ENCODE measurements around the gene LRFN5.
"Not testable (repeated sequence)": the region's sequence is repeated elsewhere in the genome, so short reads cannot be mapped to it uniquely, and the experiment has no call there.

Gene LRFN5

DNA sequence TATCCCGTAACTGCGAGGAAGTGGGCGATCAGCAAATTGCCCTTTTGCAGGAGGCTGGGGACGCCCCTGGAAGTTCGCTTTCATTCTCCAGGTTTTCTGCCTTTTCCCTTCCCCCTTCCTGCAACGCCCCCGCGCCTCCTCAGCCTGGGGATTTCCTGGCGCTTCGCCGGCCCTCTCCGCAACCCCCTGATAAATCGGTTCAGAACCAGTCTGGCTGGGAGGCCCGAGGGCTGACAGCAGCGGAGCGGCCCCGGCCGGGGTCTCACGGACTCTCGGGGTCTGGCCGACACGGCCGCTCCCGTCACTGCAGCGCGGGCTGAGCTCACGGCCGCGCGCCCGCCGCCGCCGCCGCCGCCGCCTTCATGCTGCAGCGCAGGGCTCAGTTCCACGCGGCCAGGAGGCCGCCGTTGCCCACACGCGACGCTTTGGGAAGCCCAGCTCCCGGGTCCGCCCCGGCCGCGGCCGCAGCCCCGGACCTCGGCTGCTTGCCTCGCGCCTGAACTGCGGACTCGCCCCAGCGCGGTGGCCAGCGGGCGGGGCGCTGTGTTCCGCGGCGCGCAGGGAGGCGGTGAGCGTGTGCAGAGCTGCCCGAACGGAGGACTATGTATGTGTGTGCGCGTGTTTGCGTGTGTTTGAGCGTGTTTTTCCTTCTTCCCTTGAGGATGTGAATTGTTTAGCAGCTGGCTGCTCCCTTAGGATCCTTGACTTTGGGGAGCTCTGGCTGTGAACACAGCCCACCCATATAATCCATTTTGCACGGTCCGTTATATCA is at the start of gene LRFN5:
TSS of gene LRFN5 (plus strand) at position 345 of the 772 bp plus-strand sequence.
- peak within 1 kb of the TSS; percentile 83 for H3K4me3 ChIP-seq (replicated peaks; ENCODE audit: low read depth, low read length)
- TF ChIP-seq, protein P1, sequence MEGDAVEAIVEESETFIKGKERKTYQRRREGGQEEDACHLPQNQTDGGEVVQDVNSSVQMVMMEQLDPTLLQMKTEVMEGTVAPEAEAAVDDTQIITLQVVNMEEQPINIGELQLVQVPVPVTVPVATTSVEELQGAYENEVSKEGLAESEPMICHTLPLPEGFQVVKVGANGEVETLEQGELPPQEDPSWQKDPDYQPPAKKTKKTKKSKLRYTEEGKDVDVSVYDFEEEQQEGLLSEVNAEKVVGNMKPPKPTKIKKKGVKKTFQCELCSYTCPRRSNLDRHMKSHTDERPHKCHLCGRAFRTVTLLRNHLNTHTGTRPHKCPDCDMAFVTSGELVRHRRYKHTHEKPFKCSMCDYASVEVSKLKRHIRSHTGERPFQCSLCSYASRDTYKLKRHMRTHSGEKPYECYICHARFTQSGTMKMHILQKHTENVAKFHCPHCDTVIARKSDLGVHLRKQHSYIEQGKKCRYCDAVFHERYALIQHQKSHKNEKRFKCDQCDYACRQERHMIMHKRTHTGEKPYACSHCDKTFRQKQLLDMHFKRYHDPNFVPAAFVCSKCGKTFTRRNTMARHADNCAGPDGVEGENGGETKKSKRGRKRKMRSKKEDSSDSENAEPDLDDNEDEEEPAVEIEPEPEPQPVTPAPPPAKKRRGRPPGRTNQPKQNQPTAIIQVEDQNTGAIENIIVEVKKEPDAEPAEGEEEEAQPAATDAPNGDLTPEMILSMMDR (IDR thresholded peaks at IDR 0.05; ENCODE audit: low read length, missing control alignments) = no peak
- peak; percentile 59 for DNase-seq (ENCODE audit: low read depth)

DNA sequence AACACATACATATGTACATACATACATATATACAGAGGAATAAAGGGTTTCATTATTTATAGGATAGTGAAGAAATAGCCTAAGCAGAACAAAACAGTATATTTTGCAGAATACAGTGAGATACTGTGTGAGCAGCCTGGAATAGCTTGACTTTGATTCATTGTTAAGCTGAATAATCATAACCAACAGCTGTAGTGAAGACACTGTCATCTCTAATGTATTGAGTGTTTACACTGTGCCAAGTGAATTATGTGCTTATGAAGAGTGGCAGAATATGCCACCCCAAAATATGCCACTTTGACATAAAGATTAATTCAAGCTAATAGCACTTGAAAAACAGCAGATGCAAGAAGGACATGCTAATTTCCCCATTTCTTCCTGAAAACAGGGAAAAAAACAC is 48.2 kb upstream of the LRFN5 start:
- no peak overlapping the region for H3K4me3 ChIP-seq (replicated peaks; ENCODE audit: low read depth, low read length)
- DNase-seq (ENCODE audit: low read depth) = no peak
- TF ChIP-seq, protein P1 (IDR thresholded peaks at IDR 0.05; ENCODE audit: low read length, missing control alignments) = no peak

DNA sequence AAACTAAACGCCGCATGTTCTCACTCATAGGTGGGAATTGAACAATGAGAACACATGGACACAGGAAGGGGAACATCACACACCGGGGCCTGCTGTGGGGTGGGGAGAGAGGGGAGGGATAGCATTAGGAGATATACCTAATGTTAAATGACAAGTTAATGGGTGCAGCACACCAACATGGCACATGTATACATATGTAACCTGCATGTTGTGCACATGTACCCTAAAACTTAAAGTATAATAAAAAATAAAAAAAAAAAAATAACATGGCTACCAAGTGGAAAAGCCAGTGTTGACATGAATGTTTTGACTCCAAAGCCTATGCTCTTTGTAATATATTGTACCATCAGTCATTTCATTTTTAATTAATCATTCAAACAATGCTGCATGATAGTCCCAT is 39.8 kb upstream of the LRFN5 start:
- H3K4me3 ChIP-seq (replicated peaks; ENCODE audit: low read depth, low read length); DNase-seq (ENCODE audit: low read depth): not testable (repeated sequence)

DNA sequence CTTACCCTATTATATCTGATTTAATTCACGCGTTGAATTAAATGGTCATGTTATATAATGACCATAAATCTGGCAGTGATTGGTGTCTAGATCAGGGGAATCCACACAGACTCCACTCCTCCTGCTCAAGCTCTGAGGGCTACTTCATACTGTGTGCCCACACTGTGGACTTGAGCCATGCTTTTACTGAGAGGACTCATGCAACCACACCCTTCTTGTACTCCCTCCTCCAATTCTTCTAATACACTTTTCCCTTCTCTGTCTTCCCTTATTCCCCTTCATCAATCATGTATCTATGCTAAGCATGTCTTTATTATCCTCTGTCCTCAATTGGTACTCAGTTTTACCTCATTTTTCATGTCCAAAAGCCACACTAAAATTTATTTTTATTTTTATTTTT is 37.7 kb upstream of the LRFN5 start:
- DNase-seq (ENCODE audit: low read depth) = no peak
- TF ChIP-seq, protein P1 (IDR thresholded peaks at IDR 0.05; ENCODE audit: low read length, missing control alignments) = no peak
- no peak overlapping the region for H3K4me3 ChIP-seq (replicated peaks; ENCODE audit: low read depth, low read length)

DNA sequence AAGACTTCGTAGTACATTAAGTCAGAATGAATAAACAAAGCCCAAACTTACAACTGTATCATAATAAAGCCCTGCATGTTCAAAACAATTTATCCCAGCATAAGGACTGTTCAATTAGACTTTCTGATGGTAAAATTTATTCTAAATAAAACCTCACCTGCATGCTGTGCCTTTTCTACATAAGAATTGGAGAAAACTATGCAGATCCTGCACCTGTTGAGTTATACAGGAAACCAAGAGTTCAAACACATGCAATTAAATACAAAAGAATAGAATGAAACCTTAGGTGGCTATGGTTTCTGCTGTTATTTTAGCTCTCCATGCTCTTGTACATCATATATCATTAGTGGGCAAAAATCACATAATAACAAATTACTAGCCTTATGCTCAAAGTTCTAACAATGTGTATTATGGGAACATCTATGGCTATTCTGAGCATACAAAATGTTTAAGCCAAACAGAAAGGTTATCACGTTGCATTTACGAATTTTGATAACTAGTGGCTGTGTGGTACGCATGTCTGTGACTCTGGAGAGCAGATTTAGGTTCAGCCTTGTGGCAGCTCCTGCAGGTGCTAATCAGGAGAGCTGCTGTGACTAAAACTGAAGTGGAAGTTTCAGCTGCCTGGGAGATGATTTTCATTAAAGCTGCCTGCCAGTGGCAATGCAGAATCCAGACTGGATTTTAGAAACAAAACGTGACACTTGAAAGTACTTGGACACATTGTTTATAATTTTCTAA is 36.1 kb upstream of the LRFN5 start:
- no peak for DNase-seq (ENCODE audit: low read depth)
- TF ChIP-seq, protein P1 (IDR thresholded peaks at IDR 0.05; ENCODE audit: low read length, missing control alignments) = no peak
- no peak overlapping the region for H3K4me3 ChIP-seq (replicated peaks; ENCODE audit: low read depth, low read length)

DNA sequence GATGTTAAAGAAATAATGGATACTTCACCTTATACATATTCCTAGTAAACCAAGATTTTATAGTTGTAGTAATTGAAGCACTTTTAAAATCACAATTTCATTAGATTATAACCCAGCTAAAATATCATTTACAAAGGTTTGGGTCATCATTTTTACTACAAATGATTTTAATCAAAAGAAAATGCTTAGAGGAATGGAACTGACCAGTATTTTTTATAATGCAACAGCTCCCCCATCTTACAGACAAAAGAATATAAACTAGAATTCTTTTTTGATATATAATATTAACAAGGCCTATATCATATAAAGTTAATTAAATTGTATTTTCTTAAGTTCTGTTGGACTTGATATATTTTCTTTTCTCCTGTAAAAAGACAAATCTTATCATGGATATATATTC is 20.4 kb upstream of the LRFN5 start:
- no peak overlapping the region for H3K4me3 ChIP-seq (replicated peaks; ENCODE audit: low read depth, low read length)
- DNase-seq (ENCODE audit: low read depth) = peak; percentile 26
- TF ChIP-seq, protein P1 (IDR thresholded peaks at IDR 0.05; ENCODE audit: low read length, missing control alignments) = peak; percentile 1

DNA sequence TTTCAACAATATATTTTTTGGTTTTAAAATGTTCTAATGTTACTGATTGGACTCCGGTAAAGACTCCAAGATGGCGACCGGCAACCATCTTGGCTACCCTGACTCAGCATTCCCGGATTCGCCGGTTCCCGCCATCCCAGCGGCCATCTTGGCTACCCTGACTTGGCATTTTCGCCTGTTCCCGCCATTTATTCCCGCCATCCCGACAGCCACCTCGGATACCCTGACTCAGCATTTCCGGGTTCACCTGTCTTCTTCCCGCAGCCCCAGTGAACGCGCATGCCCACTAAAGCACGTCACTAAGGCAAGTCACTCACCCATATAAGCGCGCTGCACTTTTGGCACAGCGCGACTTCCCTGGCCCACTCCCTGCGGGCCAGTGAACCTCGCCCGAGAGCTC is 9.0 kb upstream of the LRFN5 start:
- TF ChIP-seq, protein P1 (IDR thresholded peaks at IDR 0.05; ENCODE audit: low read length, missing control alignments) = no peak
- no peak overlapping the region for H3K4me3 ChIP-seq (replicated peaks; ENCODE audit: low read depth, low read length)
- no peak for DNase-seq (ENCODE audit: low read depth)

DNA sequence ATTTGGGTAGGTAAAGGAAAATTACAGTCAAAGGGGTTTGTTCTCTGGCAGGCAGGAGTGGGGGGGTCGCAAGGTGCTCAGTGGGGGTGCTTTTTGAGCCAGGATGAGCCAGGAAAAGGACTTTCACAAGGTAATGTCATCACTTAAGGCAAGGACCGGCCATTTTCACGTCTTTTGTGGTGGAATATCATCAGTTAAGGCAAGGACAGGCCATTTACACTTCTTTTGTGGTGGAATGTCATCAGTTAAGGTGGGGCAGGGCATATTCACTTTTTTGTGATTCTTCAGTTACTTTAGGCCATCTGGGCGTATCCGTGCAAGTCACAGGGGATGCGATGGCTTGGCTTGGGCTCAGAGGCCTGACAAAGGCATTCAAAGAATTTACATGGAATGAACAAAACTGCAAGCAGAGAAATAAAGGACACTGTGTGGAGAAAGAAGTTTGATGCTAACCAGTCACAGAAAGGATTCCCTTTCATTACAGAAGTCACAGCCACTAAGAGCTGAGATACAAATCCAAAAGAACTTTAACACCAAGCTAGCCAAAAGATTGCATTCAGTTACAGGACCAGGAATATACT is 6.8 kb upstream of the LRFN5 start:
- H3K4me3 ChIP-seq (replicated peaks; ENCODE audit: low read depth, low read length); DNase-seq (ENCODE audit: low read depth): not testable (repeated sequence)
